PFSK-1 (cell line): ENCODE data around the gene SOS2.

Experiments used
- FOXP2 ChIP-seq: optimal IDR thresholded peaks from 2 replicates; pipeline ENCODE3; 2011; ENCODE audit warnings: borderline replicate concordance, control low read depth, inconsistent platforms; ENCODE audit not compliant: insufficient read depth; ENCODE audit errors: extremely low read length, extremely low read depth
- POLR2AphosphoS5 ChIP-seq: IDR thresholded peaks from 2 replicates; pipeline ENCODE4 v1.6.1; 2012; ENCODE audit warnings: low read depth, mild to moderate bottlenecking, control low read depth, low read length, moderate library complexity
- REST ChIP-seq, 2 experiments: IDR thresholded peaks; 2 replicates each; pipeline versions ENCODE4 v1.6.1 to v1.8.0; 2011 to 2012; ENCODE audit warnings: low read depth in 2 of 2, low read length in 2 of 2, control low read depth in 1 of 2, inconsistent platforms in 1 of 2, mild to moderate bottlenecking in 1 of 2, moderate library complexity in 1 of 2; ENCODE audit not compliant: insufficient read depth in 1 of 2
- SIN3A ChIP-seq: IDR thresholded peaks from 2 replicates; pipeline ENCODE4 v1.6.1; 2012; ENCODE audit warnings: mild to moderate bottlenecking, low read length, moderate library complexity, borderline replicate concordance; ENCODE audit not compliant: insufficient read depth
- TAF1 ChIP-seq: IDR thresholded peaks from 2 replicates; pipeline ENCODE4 v1.6.1; 2012; ENCODE audit warnings: low read length, control low read depth, borderline replicate concordance; ENCODE audit not compliant: insufficient read depth

SOS2 gene

GRCh38 chr14:50127802-50128201 is 103.6 kb downstream of the SOS2 start:
- TF ChIP-seq FOXP2 (no peak), REST (IDR thresholded peaks at IDR 0.05; ENCODE audit: insufficient read depth in 1 of 2, low read depth in 2 of 2, low read length in 2 of 2) (no peak), TAF1 (no peak), POLR2AphosphoS5 (no peak), SIN3A (no peak)

DNA sequence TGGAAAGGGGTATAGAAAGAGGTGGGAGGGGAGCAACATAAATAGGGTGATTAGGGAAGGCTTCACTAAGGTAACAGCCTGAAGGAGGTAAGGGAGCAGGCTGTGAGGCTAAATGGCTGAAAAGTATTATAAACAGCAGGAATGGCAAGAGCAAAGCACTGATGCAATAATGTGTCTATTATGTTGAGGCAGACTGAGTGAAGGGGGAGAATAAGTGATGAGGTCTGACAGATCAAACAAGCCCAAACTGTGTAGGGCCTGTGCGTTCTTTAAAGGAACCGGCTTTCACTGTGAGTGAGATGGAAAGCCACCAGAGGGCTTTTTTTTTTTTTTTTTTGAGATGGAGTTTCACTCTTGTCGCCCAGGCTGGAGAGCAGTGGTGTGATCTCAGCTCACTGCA is 108.3 kb downstream of the SOS2 start:
- TF ChIP-seq SIN3A (no peak), TAF1 (no peak)

GRCh38 chr14:50122291-50122690 is 109.1 kb downstream of the SOS2 start:
- no peak for TF ChIP-seq FOXP2
- no peak for TF ChIP-seq REST (IDR thresholded peaks at IDR 0.05; ENCODE audit: insufficient read depth in 1 of 2, low read depth in 2 of 2, low read length in 2 of 2)
- TF ChIP-seq POLR2AphosphoS5: no peak
- no peak for TF ChIP-seq TAF1
- TF ChIP-seq SIN3A: no peak

GRCh38 chr14:50121486-50121885 is 109.9 kb downstream of the SOS2 start:
- TF ChIP-seq TAF1 (no peak), POLR2AphosphoS5 (no peak), FOXP2 (no peak), REST (IDR thresholded peaks at IDR 0.05; ENCODE audit: insufficient read depth in 1 of 2, low read depth in 2 of 2, low read length in 2 of 2) (no peak), SIN3A (no peak)

GRCh38 chr14:50117456-50117855 is 113.9 kb downstream of the SOS2 start:
- TF ChIP-seq REST (IDR thresholded peaks at IDR 0.05; ENCODE audit: insufficient read depth in 1 of 2, low read depth in 2 of 2, low read length in 2 of 2) (no peak), SIN3A (no peak), POLR2AphosphoS5 (no peak), FOXP2 (no peak), TAF1 (no peak)
